ENCODE measurements around the gene TBC1D2B. TPM values are rescaled to one million over a fixed set of nuclear protein-coding genes. Genes with fewer than 3 reads are reported as not detected.

TBC1D2B gene
- total RNA-seq, 1 donor from 2014 or later: 22.1 TPM

GRCh38 chr15:78082106-78082742, 4.7 kb upstream of the TBC1D2B start:
- no peaks in the 10 kb centered on the region for H3K4me1 Mint-ChIP-seq (ENCODE audit: unreplicated experiment)
- TF ChIP-seq CTCF (conservative IDR thresholded peaks at IDR 0.05): no peak
- H3K4me3 Mint-ChIP-seq: no peak overlapping the region
- no peaks in the 10 kb centered on the region for H3K27me3 Mint-ChIP-seq
- no peaks in the 10 kb centered on the region for H3K36me3 Mint-ChIP-seq
- no peak for DNase-seq (ENCODE audit: extremely low spot score, unreplicated experiment)
- no peak overlapping the region for H3K27ac Mint-ChIP-seq
- H3K9me3 Mint-ChIP-seq: no peaks in the 10 kb centered on the region

DNA sequence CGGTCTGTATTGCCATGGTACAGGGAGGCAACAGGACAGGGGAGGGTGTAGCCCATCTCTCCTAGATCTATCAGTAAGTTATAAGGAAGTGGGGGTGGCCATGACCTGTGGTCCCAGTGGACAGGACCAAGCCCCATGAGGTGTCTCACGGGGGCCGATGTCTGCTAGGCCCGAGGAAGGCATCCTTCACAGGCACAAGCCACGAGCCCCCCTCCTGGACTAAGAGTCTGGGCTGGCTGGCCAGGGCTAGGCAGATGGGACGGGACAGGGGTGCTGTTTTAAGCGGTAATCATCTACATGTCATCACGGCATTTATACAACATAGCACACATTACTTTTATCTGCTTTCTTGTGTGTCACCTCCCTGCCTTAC, 2.6 kb upstream of the TBC1D2B start:
- peak overlapping the region; percentile 43 for H3K4me3 Mint-ChIP-seq
- H3K27me3 Mint-ChIP-seq: no peaks in the 10 kb centered on the region
- H3K4me1 Mint-ChIP-seq (ENCODE audit: unreplicated experiment): peaks cover 9% of the 10 kb centered on the region
- TF ChIP-seq CTCF (conservative IDR thresholded peaks at IDR 0.05): no peak
- H3K36me3 Mint-ChIP-seq: no peaks in the 10 kb centered on the region
- no peak overlapping the region for H3K27ac Mint-ChIP-seq
- no peak for DNase-seq (ENCODE audit: extremely low spot score, unreplicated experiment)
- no peaks in the 10 kb centered on the region for H3K9me3 Mint-ChIP-seq

GRCh38 chr15:78079298-78080087, 2.0 kb upstream of the TBC1D2B start:
- Mint-ChIP-seq H3K27me3 (no peaks in the 10 kb centered on the region), H3K27ac (no peak overlapping the region), H3K4me3 (peak overlapping the region; percentile 43), H3K9me3 (no peaks in the 10 kb centered on the region), H3K4me1 (ENCODE audit: unreplicated experiment) (peaks cover 9% of the 10 kb centered on the region), H3K36me3 (no peaks in the 10 kb centered on the region)
- no peak for TF ChIP-seq CTCF (conservative IDR thresholded peaks at IDR 0.05)
- no peak for DNase-seq (ENCODE audit: extremely low spot score, unreplicated experiment)

DNA sequence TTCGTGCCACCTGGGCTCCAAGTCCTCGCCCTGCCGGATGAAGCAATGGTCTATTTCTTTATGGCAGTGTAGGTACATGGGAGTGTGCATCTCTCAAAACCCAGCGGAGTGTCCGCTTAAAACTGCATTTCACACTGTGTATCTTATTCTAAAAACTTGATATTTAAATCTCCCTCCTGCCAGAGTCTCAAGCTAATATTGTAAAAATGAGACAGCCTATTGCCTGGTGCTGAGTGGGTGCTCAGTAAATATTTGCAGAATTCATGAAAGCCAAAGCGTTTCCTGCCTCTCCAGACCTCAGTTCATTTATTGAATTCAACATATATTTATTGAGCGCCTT, 330 bp upstream of the TBC1D2B start:
- Mint-ChIP-seq H3K4me3 (peak overlapping the region; percentile 81), H3K4me1 (ENCODE audit: unreplicated experiment) (peaks cover 11% of the 10 kb centered on the region), H3K9me3 (no peaks in the 10 kb centered on the region), H3K36me3 (no peaks in the 10 kb centered on the region), H3K27me3 (no peaks in the 10 kb centered on the region), H3K27ac (peak overlapping the region; percentile 40)
- no peak for DNase-seq (ENCODE audit: extremely low spot score, unreplicated experiment)
- no peak for TF ChIP-seq CTCF (conservative IDR thresholded peaks at IDR 0.05)

GRCh38 chr15:78076231-78077052, 1.1 kb downstream of the TBC1D2B start:
- peak overlapping the region; percentile 85 for H3K27ac Mint-ChIP-seq
- H3K4me3 Mint-ChIP-seq: peak overlapping the region; percentile 98
- no peaks in the 10 kb centered on the region for H3K9me3 Mint-ChIP-seq
- TF ChIP-seq CTCF (conservative IDR thresholded peaks at IDR 0.05): no peak
- H3K27me3 Mint-ChIP-seq: no peaks in the 10 kb centered on the region
- no peaks in the 10 kb centered on the region for H3K36me3 Mint-ChIP-seq
- no peak for DNase-seq (ENCODE audit: extremely low spot score, unreplicated experiment)
- H3K4me1 Mint-ChIP-seq (ENCODE audit: unreplicated experiment): peaks cover 21% of the 10 kb centered on the region
